Endothelial cell of umbilical vein (primary cell): ENCODE measurements around the gene IL36RN.

Experiments used
- EZH2 ChIP-seq: IDR thresholded peaks from 2 replicates; pipeline ENCODE4 v1.6.1; 2012; ENCODE audit warnings: borderline replicate concordance, low read depth, mild to moderate bottlenecking, moderate library complexity, low read length, inconsistent platforms; ENCODE audit not compliant: severe bottlenecking
- FOS ChIP-seq: IDR thresholded peaks from 2 replicates; pipeline ENCODE4 v1.6.1; 2011; ENCODE audit warnings: mild to moderate bottlenecking, low read length, moderate library complexity, borderline replicate concordance; ENCODE audit not compliant: insufficient read depth
- GATA2 ChIP-seq: IDR thresholded peaks from 2 replicates; pipeline ENCODE4 v1.7.0; 2011; ENCODE audit warnings: low read depth, mild to moderate bottlenecking, moderate library complexity, mixed read lengths, low read length; ENCODE audit not compliant: insufficient read length, insufficient read depth
- JUN ChIP-seq: IDR thresholded peaks from 2 replicates; pipeline ENCODE4 v1.6.1; 2011; ENCODE audit warnings: borderline replicate concordance, low read depth; ENCODE audit not compliant: insufficient read length, insufficient read depth
- MYC ChIP-seq: IDR thresholded peaks from one replicate; pipeline ENCODE4 v1.6.1; 2011; ENCODE audit warnings: mild to moderate bottlenecking, low read depth, low read length
- POLR2A ChIP-seq: IDR thresholded peaks from 2 replicates; pipeline ENCODE4 v1.6.1; 2012; ENCODE audit warnings: low read depth, mild to moderate bottlenecking, control low read depth, low read length
- POLR2AphosphoS5 ChIP-seq: IDR thresholded peaks from 2 replicates; pipeline ENCODE4 v1.6.1; 2012; ENCODE audit warnings: low read depth, mild to moderate bottlenecking, control low read depth, low read length, moderate library complexity; ENCODE audit not compliant: insufficient read depth
- TF ChIP-seq, protein P1 (sequence below): IDR thresholded peaks from 2 replicates; pipeline ENCODE4 v1.6.1; 2011; ENCODE audit not compliant: insufficient read depth, insufficient read length
- TF ChIP-seq, protein P2 (sequence below), 2 donors: IDR thresholded peaks; 1 replicate in 1 of 2; 2 replicates in 1 of 2; pipeline ENCODE4 v1.5.1; 2011; ENCODE audit warnings: low read length in 2 of 2, mild to moderate bottlenecking in 2 of 2, moderate library complexity in 2 of 2, control low read depth in 1 of 2, inconsistent platforms in 1 of 2, low read depth in 1 of 2; ENCODE audit not compliant: insufficient read depth in 1 of 2; ENCODE audit errors: extremely low read depth in 1 of 2

DNA sequence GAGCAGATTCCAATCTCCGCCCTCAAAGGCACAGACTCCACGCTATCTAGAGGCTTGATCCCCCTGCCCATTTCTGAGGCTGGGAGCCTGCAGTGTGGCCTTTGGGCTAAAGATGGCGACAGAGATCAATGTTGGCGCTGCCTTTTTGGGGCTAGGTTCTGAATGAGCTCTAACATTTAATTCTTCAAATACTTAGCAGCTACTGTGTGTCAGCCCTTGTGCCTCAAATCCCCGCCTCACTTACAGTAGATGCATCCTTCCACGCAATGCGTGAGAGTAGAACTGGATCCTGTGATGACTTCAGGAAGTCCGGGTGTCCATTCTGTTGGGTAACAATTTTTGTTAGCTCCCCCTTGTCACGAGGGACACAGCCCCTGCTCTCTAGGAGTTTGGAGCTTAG is 21.1 kb downstream of the IL36RN start:
- TF ChIP-seq POLR2A (no peak), MYC (no peak), EZH2 (no peak), POLR2AphosphoS5 (no peak), JUN (no peak), FOS (no peak), GATA2 (no peak)
- TF ChIP-seq, protein P1, sequence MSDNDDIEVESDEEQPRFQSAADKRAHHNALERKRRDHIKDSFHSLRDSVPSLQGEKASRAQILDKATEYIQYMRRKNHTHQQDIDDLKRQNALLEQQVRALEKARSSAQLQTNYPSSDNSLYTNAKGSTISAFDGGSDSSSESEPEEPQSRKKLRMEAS = no peak
- TF ChIP-seq, protein P2, sequence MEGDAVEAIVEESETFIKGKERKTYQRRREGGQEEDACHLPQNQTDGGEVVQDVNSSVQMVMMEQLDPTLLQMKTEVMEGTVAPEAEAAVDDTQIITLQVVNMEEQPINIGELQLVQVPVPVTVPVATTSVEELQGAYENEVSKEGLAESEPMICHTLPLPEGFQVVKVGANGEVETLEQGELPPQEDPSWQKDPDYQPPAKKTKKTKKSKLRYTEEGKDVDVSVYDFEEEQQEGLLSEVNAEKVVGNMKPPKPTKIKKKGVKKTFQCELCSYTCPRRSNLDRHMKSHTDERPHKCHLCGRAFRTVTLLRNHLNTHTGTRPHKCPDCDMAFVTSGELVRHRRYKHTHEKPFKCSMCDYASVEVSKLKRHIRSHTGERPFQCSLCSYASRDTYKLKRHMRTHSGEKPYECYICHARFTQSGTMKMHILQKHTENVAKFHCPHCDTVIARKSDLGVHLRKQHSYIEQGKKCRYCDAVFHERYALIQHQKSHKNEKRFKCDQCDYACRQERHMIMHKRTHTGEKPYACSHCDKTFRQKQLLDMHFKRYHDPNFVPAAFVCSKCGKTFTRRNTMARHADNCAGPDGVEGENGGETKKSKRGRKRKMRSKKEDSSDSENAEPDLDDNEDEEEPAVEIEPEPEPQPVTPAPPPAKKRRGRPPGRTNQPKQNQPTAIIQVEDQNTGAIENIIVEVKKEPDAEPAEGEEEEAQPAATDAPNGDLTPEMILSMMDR (IDR thresholded peaks at IDR 0.05; ENCODE audit: extremely low read depth in 1 of 2, insufficient read depth in 1 of 2, low read depth in 1 of 2, low read length in 2 of 2) = peak; percentile 46 to 58
